GM23338 (cell line): ENCODE data around the gene DGKB. TPM values are rescaled to one million over a fixed set of nuclear protein-coding genes. Genes with fewer than 3 reads are reported as not detected.

ENCODE experiments used
- ATAC-seq: fragments of 200-7000 bp; cut with Tn5 transposase; 3 replicates; pipeline ENCODE4 v1.9.1; 2020
- DNase-seq: peaks from one replicate; pipeline ENCODE4 v3.0.0-alpha.2; 2015; ENCODE audit warnings: low spot score
- H2AFZ ChIP-seq: fragments of 200-600 bp; sonication (generic); 2 replicates; pipeline ENCODE4 v1.8.0; 2016; ENCODE audit warnings: antibody characterized with exemption, mild to moderate bottlenecking, moderate library complexity
- H3F3A ChIP-seq: fragments of 200-600 bp; sonication (generic); replicated peaks from 2 replicates; pipeline ENCODE4 v1.8.0; 2017; ENCODE audit warnings: antibody characterized with exemption, mixed run types, low read depth
- H3K27ac ChIP-seq: fragments of 200-600 bp; sonication (generic); 2 replicates; pipeline ENCODE4 v1.6.1; 2016; ENCODE audit warnings: low read depth
- H3K27me3 ChIP-seq: fragments of 200-600 bp; sonication (generic); 2 replicates; pipeline ENCODE4 v1.8.0; 2016; ENCODE audit warnings: mild to moderate bottlenecking, mixed run types, moderate library complexity; ENCODE audit not compliant: insufficient read depth
- H3K36me3 ChIP-seq: fragments of 200-600 bp; sonication (generic); 2 replicates; pipeline ENCODE4 v1.8.0; 2016; ENCODE audit warnings: mild to moderate bottlenecking; ENCODE audit not compliant: insufficient read depth
- H3K4me1 ChIP-seq: fragments of 200-600 bp; sonication (generic); 2 replicates; pipeline ENCODE4 v1.8.0; 2016; ENCODE audit warnings: mild to moderate bottlenecking, moderate library complexity; ENCODE audit not compliant: insufficient read depth
- H3K4me2 ChIP-seq: fragments of 200-600 bp; sonication (generic); 2 replicates; pipeline ENCODE4 v1.7.1; 2017; ENCODE audit warnings: mixed run types
- H3K4me3 ChIP-seq: fragments of 200-600 bp; sonication (generic); 2 replicates; pipeline ENCODE4 v1.6.1; 2016; ENCODE audit warnings: mixed run types
- H3K79me2 ChIP-seq: fragments of 200-600 bp; sonication (generic); replicated peaks from 2 replicates; pipeline ENCODE4 v1.8.0; 2017; ENCODE audit warnings: mild to moderate bottlenecking; ENCODE audit not compliant: insufficient read depth
- H3K9me2 ChIP-seq: fragments of 200-600 bp; sonication (generic); 2 replicates; pipeline ENCODE4 v1.8.0; 2017; ENCODE audit not compliant: insufficient read depth
- H4K20me1 ChIP-seq: fragments of 200-600 bp; sonication (generic); replicated peaks from 2 replicates; pipeline ENCODE4 v1.8.0; 2017; ENCODE audit warnings: mild to moderate bottlenecking; ENCODE audit not compliant: insufficient read depth
- H3K27ac Mint-ChIP-seq: 2 replicates; pipeline ENCODE4 v1.8.0; 2020; ENCODE audit warnings: inconsistent platforms, mild to moderate bottlenecking, moderate library complexity, mixed read lengths
- H3K27me3 Mint-ChIP-seq: 3 replicates; pipeline ENCODE4 v1.8.0; 2022; ENCODE audit warnings: low read depth, mild to moderate bottlenecking, moderate library complexity, mixed read lengths, inconsistent platforms; ENCODE audit not compliant: insufficient read depth, poor library complexity
- H3K36me3 Mint-ChIP-seq: 3 replicates; pipeline ENCODE4 v1.8.0; 2021; ENCODE audit warnings: low read depth, mild to moderate bottlenecking, inconsistent platforms, moderate library complexity, mixed read lengths
- H3K4me1 Mint-ChIP-seq: 3 replicates; pipeline ENCODE4 v1.8.0; 2020; ENCODE audit warnings: mild to moderate bottlenecking, inconsistent platforms, mixed read lengths
- H3K4me3 Mint-ChIP-seq: 3 replicates; pipeline ENCODE4 v1.8.0; 2021; ENCODE audit warnings: moderate library complexity, mild to moderate bottlenecking, inconsistent platforms, mixed read lengths
- H3K9me3 Mint-ChIP-seq: 3 replicates; pipeline ENCODE4 v1.8.0; 2020; ENCODE audit warnings: moderate library complexity, mild to moderate bottlenecking, inconsistent platforms, mixed read lengths
- STAT1 ChIP-seq: IDR thresholded peaks from one replicate; pipeline ENCODE4 v1.6.1; 2016; ENCODE audit warnings: antibody characterized with exemption; ENCODE audit not compliant: unreplicated experiment
- ZNF114 ChIP-seq: fragments of 250-450 bp; sonication (Bioruptor Pico); IDR thresholded peaks from 2 replicates; pipeline ENCODE4 v1.5.0; 2020; ENCODE audit warnings: mild to moderate bottlenecking, moderate library complexity
- ZNF331 ChIP-seq: fragments of 250-450 bp; sonication (Bioruptor Pico); IDR thresholded peaks from 2 replicates; pipeline ENCODE4 v1.5.0; 2020; ENCODE audit warnings: low read depth, mild to moderate bottlenecking, moderate library complexity
- ZNF462 ChIP-seq: fragments of 250-450 bp; sonication (Bioruptor Pico); IDR thresholded peaks from 2 replicates; pipeline ENCODE4 v1.5.0; 2020; ENCODE audit warnings: mild to moderate bottlenecking, moderate library complexity
- polyA plus RNA-seq: library from polyadenylated mRNA; unstranded; fragments of >200 nt; fragmentation: Nextera tagmentation; extraction: Ambion mirVana; gene quantifications from 2 replicates; pipeline ENCODE4 v1.2.1, GENCODE V29; 2016
- total RNA-seq: library from RNA; depleted of rRNA; stranded (reverse); fragments of >200 nt; shearing (Covaris generic); gene quantifications from 2 replicates; pipeline ENCODE4 v1.2.3, GENCODE V29; 2014
- TF ChIP-seq, protein P1 (sequence below), 2 experiments: fragments of 200-600 bp in 1 of 2; sonication (generic) in 1 of 2; conservative IDR thresholded peaks; 2 replicates each; pipeline versions ENCODE4 v1.5.1 to v1.6.1; 2016 to 2017; ENCODE audit warnings: antibody characterized with exemption in 2 of 2, low read depth in 2 of 2, mild to moderate bottlenecking in 2 of 2, moderate library complexity in 1 of 2

DGKB gene
- total and polyA plus RNA-seq, 2 experiments from 2014 or later, result 4.8 to 11.5 TPM

GRCh38 chr7:14734839-14735321 is 167.7 kb downstream of the DGKB start:
- H3K4me1 ChIP-seq, result peaks cover 5% of the 10 kb centered on the region
- H3K27me3 ChIP-seq, result no peaks in the 10 kb centered on the region
- no peak overlapping the region for H3K27ac ChIP-seq
- H3K36me3 Mint-ChIP-seq, result peaks cover 13% of the 10 kb centered on the region
- peaks cover 5% of the 10 kb centered on the region; the same call in 1 of the 3 replicates for H3K4me1 Mint-ChIP-seq
- H2AFZ ChIP-seq, result peak overlapping the region; percentile 81
- H3K9me2 ChIP-seq, result no peaks in the 10 kb centered on the region
- H3F3A ChIP-seq, result no peaks in the 10 kb centered on the region
- peaks cover 12% of the 10 kb centered on the region for H3K9me3 Mint-ChIP-seq
- H3K36me3 ChIP-seq, result no peaks in the 10 kb centered on the region
- 0 out of 2 replicates have a peak overlapping the region, but pooled peaks have one; percentile 50 for H3K4me2 ChIP-seq
- 0 out of 2 replicates have a peak overlapping the region, but pooled peaks have one; percentile 17 for H3K4me3 ChIP-seq
- peak; percentile 99 for ATAC-seq
- H3K4me3 Mint-ChIP-seq, result 0 out of 3 replicates have a peak overlapping the region, but pooled peaks have one; percentile 7
- no peaks in the 10 kb centered on the region for H4K20me1 ChIP-seq
- H3K27me3 Mint-ChIP-seq, result peaks cover 5% of the 10 kb centered on the region
- H3K27ac Mint-ChIP-seq, result peak overlapping the region; percentile 52; the same call in 1 of the 2 replicates
- TF ChIP-seq ZNF114 (0 out of 2 replicates have a peak, but pooled peaks have one; percentile 59), ZNF462 (CRISPR knock-in tag) (0 out of 2 replicates have a peak, but pooled peaks have one; percentile 18), ZNF331 (CRISPR knock-in tag) (no peak), STAT1 (no peak)
- TF ChIP-seq, protein P1, sequence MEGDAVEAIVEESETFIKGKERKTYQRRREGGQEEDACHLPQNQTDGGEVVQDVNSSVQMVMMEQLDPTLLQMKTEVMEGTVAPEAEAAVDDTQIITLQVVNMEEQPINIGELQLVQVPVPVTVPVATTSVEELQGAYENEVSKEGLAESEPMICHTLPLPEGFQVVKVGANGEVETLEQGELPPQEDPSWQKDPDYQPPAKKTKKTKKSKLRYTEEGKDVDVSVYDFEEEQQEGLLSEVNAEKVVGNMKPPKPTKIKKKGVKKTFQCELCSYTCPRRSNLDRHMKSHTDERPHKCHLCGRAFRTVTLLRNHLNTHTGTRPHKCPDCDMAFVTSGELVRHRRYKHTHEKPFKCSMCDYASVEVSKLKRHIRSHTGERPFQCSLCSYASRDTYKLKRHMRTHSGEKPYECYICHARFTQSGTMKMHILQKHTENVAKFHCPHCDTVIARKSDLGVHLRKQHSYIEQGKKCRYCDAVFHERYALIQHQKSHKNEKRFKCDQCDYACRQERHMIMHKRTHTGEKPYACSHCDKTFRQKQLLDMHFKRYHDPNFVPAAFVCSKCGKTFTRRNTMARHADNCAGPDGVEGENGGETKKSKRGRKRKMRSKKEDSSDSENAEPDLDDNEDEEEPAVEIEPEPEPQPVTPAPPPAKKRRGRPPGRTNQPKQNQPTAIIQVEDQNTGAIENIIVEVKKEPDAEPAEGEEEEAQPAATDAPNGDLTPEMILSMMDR (conservative IDR thresholded peaks at IDR 0.05; ENCODE audit: low read depth in 2 of 2), result peak; percentile 79 to 84
- H3K79me2 ChIP-seq, result no peaks in the 10 kb centered on the region
- DNase-seq, result peak; percentile 92
